ENCODE results near the gene IL17C. TPM values are rescaled to one million over a fixed set of nuclear protein-coding genes. Genes with fewer than 3 reads are reported as not detected.

Gene IL17C
- total RNA-seq, 8 experiments from 2014 or later: 0.16 to 1.2 (median 0.41) TPM; not detected in 3

DNA sequence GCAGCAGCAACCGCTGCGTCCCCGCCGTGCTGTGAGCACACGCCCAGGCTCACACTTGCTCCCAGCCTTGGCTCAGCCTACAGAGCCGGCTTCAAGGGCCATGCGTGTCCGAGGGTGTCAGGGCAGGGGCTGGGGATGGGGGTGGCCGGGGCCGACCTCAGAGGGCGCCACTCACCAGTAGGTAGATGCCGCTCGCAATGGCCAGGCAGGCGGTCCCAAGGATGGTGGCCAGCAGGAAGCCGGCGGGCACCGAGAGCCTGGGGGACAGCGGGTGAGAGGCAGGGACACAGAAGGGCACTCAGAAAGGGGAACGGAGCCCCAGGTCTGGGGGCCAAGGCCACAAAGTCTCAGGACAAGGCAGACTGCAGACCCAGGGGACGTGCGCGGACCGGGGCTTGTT lies 7.6 kb downstream of the IL17C start:
- ATAC-seq (replicated peaks in 6 of 8): no peak
- WGBS, 10 experiments: 60 to 100% (median 77%) methylated on average over 1 to 5 of the region's 23 CpGs; no CpG with 5 or more reads in 7 of the 10 experiments
- Histone ChIP-seq H3K4me1 (replicated peaks in 1 of 2) (peaks cover 7 to 13% of the 10 kb centered on the region in 2 donors), H3K4me3 (no peak overlapping the region), H3K27ac (no peak overlapping the region)
- in situ Hi-C loops (cut with MboI; ENCODE audit: low pct_unique_long_range_greater_than_20kb in 2 of 9, low sequenced_read_pairs in 9 of 9, unreplicated experiment in 9 of 9): no loop called here

DNA sequence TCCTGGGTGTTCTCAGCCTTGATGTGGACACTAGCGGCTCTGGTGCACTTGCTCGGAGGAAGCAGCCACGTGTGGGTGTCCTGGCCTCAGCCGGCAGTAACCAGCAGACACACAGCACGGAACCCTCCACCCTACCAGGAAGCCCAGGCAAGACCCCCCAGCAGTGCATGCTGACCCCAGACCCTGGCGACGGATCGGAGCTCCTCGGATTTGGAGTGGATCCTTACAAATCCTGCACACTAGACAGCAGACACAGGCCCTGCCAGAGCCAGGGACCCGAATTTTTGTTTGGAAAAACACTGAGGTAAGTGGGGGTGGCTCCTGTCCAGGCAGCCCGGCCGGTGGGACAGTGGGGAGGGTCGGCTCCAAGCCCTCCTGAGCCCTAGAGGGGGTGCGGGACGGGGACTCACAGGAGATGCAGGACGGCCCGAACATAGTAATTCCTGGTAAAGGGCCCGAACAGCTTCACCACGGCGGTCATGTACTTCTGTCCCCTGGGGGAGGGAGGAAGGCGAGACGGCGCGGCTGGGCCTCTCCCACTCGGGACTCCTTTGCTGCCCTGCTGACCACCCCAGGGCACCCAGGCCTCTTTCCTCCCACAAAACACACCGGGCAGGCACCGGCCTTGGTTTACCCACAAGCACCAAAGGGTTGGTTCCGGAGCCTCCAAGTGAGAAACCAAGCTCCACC lies 8.1 kb downstream of the IL17C start:
- Histone ChIP-seq H3K4me3 (no peak overlapping the region), H3K27ac (no peak overlapping the region), H3K4me1 (replicated peaks in 1 of 2) (peaks cover 13 to 16% of the 10 kb centered on the region in 2 donors)
- in situ Hi-C loops (cut with MboI; ENCODE audit: low pct_unique_long_range_greater_than_20kb in 2 of 9, low sequenced_read_pairs in 9 of 9, unreplicated experiment in 9 of 9): no loop called here
- WGBS, 10 experiments: 50 to 100% (median 79%) methylated on average over 1 to 6 of the region's 28 CpGs; no CpG with 5 or more reads in 6 of the 10 experiments
- ATAC-seq (replicated peaks in 6 of 8): no peak

DNA sequence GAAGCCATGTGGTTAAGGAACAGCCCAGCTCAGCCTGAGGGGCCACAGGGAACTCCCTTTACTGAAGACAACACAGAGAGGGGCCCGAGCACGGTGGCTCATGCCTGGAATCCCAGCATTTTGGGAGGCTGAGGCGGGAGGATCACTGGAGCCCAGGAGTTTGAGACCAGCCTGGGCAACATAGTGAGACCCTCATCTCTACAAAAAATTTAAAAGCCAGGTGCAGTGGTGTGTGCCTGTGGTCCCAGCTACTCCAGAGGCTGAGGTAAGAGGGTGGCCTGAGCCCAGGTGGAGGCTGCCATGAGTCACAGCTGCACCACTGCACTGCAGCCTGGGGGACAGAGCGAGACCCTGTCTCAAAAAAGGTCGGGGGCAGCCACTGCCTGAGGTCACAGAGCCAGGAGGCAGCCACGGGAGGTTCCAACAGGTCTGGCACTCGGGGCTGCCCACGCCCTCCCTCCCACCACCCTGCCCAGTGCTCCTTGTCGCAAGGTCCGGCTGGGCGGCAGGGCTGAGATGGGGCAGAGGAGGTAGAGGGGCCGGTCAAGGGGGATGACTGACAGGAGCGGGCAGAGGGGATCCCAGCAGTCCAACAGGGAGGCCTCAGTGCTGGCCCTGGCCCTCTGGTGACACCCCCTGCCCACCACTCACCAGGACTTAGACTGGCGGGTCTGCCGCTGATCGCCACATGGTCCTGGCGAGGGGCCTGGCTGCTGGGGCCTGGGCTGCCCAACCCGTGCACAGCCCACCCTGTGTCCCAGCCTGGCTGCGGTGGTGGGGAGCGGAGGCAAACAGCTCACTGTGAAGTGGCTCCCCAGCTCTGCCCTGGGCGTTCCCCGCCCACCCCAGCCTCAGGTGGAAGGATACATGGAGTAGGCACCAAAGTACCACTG lies 9.1 kb downstream of the IL17C start:
- in situ Hi-C loops (cut with MboI; ENCODE audit: low pct_unique_long_range_greater_than_20kb in 2 of 9, low sequenced_read_pairs in 9 of 9, unreplicated experiment in 9 of 9): no loop called here
- WGBS, 10 experiments: 60 to 90% (median 78%) methylated on average over 1 to 8 of the region's 22 CpGs; no CpG with 5 or more reads in 4 of the 10 experiments
- peaks cover 17 to 19% of the 10 kb centered on the region in 2 donors for H3K4me1 ChIP-seq (replicated peaks in 1 of 2)
- no peak overlapping the region for H3K4me3 ChIP-seq
- ATAC-seq (replicated peaks in 6 of 8): no peak
- no peak overlapping the region for H3K27ac ChIP-seq

DNA sequence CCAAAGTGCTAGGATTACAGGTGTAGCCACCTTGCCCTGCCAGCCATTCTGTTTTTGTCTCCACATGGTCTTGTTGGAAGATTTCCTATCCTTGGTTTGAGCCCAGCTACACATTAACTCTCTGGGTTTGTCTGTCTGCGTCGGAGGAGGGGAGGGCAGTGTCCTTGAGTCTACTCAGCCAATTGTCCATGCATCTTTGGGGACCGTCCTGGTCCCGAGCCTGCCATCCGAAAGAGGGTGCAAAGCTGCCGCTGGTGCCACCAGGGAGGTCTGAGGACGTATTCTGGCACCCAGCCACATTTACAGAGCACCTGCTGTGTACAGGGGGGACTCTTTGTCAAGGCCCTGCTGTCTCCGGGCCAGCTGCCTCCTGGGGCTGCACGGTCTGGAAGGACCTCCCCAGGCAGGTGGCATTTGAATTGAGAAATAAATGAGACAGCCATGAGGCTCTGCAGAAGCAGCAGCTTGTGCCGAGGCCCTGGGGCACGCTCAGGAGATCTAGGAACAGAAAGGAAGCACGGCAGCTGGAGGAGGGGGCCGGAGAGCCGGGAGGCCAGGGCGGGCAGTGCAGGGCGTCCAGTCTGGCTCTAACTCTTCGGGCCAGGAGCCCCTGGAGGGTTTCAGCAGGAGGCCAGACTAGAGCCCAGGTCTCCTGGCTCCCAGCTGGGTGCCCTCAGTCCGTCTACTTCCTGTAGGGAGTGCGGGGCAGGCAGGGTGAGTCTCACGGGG lies 11.0 kb downstream of the IL17C start:
- peaks cover 17 to 19% of the 10 kb centered on the region in 2 donors for H3K4me1 ChIP-seq (replicated peaks in 1 of 2)
- no peak overlapping the region for H3K27ac ChIP-seq
- 43 to 78% (median 52%) methylated on average over 2 to 3 of the region's 20 CpGs; no CpG with 5 or more reads in 6 of the 10 experiments for WGBS, 10 experiments
- in situ Hi-C loops (cut with MboI; ENCODE audit: low pct_unique_long_range_greater_than_20kb in 2 of 9, low sequenced_read_pairs in 9 of 9, unreplicated experiment in 9 of 9): no loop called here
- H3K4me3 ChIP-seq: no peak overlapping the region
- no peak for ATAC-seq (replicated peaks in 6 of 8)

DNA sequence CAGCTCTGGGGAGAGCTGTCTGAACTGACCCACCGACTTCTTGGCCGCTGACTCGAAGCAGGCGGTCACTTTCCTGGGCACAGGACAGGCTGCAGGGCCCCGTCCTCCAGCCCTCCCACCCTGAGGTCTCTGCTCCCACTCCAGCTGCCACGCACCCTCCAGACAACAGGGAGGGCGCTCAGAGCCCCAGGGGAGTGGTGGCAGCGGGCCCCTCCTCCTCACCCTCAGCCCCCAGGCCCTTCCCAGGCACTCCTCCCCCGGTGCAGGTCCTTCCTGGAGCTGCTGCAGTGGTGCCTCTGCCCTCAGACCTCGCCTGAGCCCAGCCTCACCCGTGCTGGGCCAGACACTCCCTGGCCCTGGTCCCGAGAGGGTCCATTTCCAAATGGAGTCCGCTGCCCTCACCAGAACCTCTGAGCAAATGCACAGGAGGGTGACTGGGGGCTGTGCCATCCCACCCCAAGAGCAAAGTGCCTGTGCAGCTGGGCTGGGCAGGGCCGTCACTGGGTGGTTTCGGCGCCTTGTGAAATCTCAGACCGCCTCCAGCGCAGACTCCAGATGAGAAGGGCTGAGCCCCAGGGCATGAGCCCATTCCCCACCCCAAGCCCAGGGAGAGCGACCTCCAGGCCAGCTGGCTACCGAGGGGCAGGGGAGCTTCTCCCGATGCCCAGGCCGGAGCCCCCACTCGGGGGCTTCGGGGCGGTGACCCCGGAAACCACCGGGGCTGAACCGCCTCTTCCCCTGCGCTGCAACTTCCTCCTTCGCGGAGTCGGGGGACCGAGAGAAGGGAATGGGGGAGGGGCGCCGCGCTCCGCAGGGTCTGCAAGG lies 11.8 kb downstream of the IL17C start:
- H3K4me3 ChIP-seq: peak overlapping the region in 4 of 5 donors; percentile 12 to 42 (median 34)
- peak overlapping the region in 1 of 2 donors; percentile 7 for H3K27ac ChIP-seq
- 29 to 50% methylated on average over 6 of the region's 37 CpGs; no CpG with 5 or more reads in 8 of the 10 experiments for WGBS, 10 experiments
- ATAC-seq (replicated peaks in 6 of 8): peak; percentile 11 to 38 (median 18)
- in situ Hi-C loops (cut with MboI; ENCODE audit: low pct_unique_long_range_greater_than_20kb in 2 of 9, low sequenced_read_pairs in 9 of 9, unreplicated experiment in 9 of 9): no loop called here
- peaks cover 17 to 19% of the 10 kb centered on the region in 2 donors for H3K4me1 ChIP-seq (replicated peaks in 1 of 2)

DNA sequence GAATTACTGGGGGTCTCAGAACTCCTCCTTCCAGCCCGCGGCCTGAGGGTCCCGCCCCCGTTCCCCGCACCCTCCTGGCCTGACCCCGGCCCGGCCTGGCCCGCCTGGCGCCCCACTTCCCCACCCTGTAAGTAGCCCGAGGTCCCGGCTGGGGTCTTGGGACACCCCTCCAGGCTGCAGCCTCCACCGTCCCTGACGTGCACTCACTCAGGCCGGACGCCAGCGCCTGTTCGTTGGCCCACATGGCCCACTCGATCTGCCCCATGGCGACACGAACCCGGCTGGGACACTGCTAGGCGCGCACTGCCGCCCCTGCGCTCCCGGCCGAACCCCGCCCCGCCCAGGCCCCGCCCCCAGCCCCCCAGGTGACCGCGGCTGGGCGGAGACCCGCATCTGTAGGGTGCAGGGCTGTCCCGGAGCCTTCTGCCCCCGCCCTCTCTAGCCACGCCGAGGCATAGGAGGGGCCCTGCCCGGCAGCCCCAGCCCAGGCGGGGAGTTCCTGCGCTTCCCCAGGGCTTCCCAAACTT lies 12.4 kb downstream of the IL17C start, which contains the start of gene CYBA:
CYBA (minus strand) TSS at position 305 of the 527 bp plus-strand sequence; CDS start at position 265, 40 bp downstream.
- peak; percentile 48 to 89 (median 78) for ATAC-seq (replicated peaks in 6 of 8)
- Histone ChIP-seq H3K4me3 (peak within 1 kb of the TSS in 4 of 5 donors; percentile 12 to 42 (median 34)), H3K27ac (peak within 1 kb of the TSS in 1 of 2 donors; percentile 7), H3K4me1 (replicated peaks in 1 of 2) (peaks cover 17% of the 10 kb centered on the region in 2 donors)
- WGBS, 10 experiments: no CpG with 5 or more reads among the region's 41 CpGs
- in situ Hi-C loops (cut with MboI; ENCODE audit: low pct_unique_long_range_greater_than_20kb in 2 of 9, low sequenced_read_pairs in 9 of 9, unreplicated experiment in 9 of 9): no loop called here

DNA sequence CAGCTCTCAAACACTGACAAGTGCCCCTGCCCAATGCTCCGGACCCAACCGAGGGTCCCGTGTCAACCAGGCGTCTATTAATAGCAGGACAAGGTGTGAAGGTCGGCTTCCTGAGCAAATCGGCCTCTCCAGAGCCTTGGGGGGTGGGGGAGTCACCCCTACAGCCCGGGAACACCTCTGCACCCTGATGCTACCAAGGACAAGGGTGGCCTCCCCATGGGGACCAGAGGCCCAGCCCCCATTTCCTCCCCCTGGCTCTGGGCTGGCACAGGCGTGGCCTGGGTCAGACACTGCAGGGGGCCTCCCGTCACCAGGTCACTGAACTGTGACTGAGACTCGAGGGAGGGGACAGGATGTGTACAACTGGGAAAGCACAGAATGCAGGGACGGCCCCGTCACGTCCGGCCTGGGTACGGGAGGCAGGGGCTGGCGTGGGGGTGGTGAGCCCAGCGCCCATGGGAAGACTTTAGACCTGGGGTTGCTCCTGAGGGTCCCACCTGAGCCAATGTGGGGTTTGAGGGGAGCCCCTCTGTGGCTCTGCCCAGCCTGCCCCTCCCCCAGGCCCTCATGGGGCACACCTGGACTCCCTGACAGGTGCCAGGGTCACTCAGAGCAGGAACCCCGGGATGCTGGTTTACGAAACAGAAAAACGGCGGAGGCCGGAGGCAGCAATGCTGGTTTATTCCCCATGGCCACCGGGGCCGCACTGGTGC lies 13.1 kb downstream of the IL17C start:
- 2 to 44% methylated on average over 6 to 7 of the region's 24 CpGs; no CpG with 5 or more reads in 8 of the 10 experiments for WGBS, 10 experiments
- in situ Hi-C loops (cut with MboI; ENCODE audit: low pct_unique_long_range_greater_than_20kb in 2 of 9, low sequenced_read_pairs in 9 of 9, unreplicated experiment in 9 of 9): no loop called here
- Histone ChIP-seq H3K27ac (no peak overlapping the region), H3K4me1 (replicated peaks in 1 of 2) (peaks cover 17% of the 10 kb centered on the region in 2 donors), H3K4me3 (peak overlapping the region in 3 of 5 donors; percentile 33 to 42 (median 36))
- peak in 7 of 8 experiments; percentile 8 to 45 (median 22) for ATAC-seq (replicated peaks in 6 of 8)

DNA sequence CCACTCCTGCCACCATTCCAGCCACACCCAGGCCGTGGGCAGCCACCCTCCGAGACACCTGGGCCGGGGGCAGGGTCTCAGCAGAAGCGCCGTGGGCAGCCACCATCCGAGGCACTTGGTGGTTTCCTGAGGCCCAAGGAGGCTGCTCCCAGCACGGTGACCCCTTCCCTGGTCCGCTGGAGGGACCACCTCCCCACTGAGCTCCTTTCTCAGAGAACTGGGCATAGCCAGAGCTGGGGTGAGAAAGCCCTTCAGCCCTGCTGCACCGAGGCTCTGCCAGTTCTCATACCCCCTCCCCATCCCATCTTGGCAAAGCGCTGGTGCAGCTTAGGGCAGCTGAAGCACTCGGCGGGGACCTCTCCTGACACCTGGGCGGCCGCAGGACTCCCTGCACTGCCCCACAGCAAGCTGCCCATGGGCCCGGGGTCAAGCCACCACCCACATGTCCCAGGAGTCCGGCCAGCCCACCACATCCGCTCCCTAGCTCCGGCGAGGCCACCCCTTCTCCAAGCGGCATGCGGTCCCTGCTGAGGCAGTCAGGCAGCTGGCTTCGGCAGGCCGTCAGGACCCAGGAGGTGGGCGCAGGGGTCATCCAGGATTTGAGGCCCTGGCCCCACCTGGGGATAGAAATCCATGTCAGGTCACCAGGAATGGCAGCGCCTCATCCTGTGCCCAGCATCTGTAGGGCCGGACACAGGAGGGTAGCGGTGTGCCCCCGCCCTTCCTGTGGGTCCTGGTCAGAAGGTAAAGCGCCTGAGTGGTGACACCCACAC lies 13.8 kb downstream of the IL17C start:
- no peak overlapping the region for H3K4me3 ChIP-seq
- ATAC-seq (replicated peaks in 6 of 8): no peak
- WGBS, 10 experiments: 67 to 100% (median 87%) methylated on average over 1 to 9 of the region's 29 CpGs; no CpG with 5 or more reads in 5 of the 10 experiments
- in situ Hi-C loops (cut with MboI; ENCODE audit: low pct_unique_long_range_greater_than_20kb in 2 of 9, low sequenced_read_pairs in 9 of 9, unreplicated experiment in 9 of 9): no loop called here
- no peak overlapping the region for H3K27ac ChIP-seq
- peaks cover 17% of the 10 kb centered on the region in 2 donors for H3K4me1 ChIP-seq (replicated peaks in 1 of 2)

DNA sequence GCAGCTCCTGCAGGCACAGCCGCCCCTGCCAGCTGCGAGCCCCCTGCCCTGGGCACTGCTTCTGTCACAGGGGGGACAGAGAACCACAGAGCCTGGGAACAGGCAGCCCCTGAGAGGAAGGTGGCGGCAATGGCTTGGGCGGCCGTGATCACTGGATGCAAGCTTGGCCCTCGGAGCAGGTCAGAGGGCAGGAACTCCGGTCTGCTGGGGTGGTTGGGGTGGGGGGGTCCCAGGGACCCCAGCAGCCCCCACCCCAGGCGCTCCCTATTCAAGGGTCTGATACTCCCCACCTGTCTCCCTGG lies 14.3 kb downstream of the IL17C start:
- ATAC-seq (replicated peaks in 6 of 8): no peak
- in situ Hi-C loops (cut with MboI; ENCODE audit: low pct_unique_long_range_greater_than_20kb in 2 of 9, low sequenced_read_pairs in 9 of 9, unreplicated experiment in 9 of 9): no loop called here
- no peak overlapping the region for H3K4me3 ChIP-seq
- WGBS, 10 experiments: 100% methylated on average over 2 of the region's 8 CpGs; no CpG with 5 or more reads in 9 of the 10 experiments
- no peak overlapping the region for H3K27ac ChIP-seq
- peaks cover 17% of the 10 kb centered on the region in 2 donors for H3K4me1 ChIP-seq (replicated peaks in 1 of 2)

DNA sequence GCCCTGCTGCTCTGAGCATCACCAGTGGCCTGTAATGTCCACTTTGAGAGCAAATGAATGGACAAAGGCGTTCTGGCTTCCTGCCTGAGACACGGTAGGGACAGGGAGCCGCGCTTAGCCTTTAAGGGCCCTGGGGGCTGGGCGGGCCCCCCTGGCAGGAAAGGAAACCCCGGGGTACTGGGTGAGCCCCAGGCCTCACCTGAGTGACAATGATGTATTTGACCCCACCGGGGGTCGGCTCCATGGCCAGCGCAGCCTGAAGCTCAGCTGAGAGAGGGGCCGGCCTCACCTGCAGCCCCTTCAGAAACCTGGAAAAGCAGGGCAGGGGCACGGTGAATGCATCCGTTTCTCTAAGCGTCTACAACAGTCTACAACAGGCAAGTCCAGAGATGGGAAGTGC lies 14.7 kb downstream of the IL17C start:
- 71 to 100% (median 90%) methylated on average over 1 to 4 of the region's 13 CpGs; no CpG with 5 or more reads in 6 of the 10 experiments for WGBS, 10 experiments
- ATAC-seq (replicated peaks in 6 of 8): no peak
- Histone ChIP-seq H3K4me3 (no peak overlapping the region), H3K27ac (no peak overlapping the region), H3K4me1 (replicated peaks in 1 of 2) (peaks cover 17% of the 10 kb centered on the region in 2 donors)
- in situ Hi-C loops (cut with MboI; ENCODE audit: low pct_unique_long_range_greater_than_20kb in 2 of 9, low sequenced_read_pairs in 9 of 9, unreplicated experiment in 9 of 9): no loop called here

All from motor neuron (in vitro differentiated cells).